Esophagus squamous epithelium (tissue), 5 donors: ENCODE results near the gene RALY. TPM values are rescaled to one million over a fixed set of nuclear protein-coding genes. Genes with fewer than 3 reads are reported as not detected.

Experiments used
- DNase-seq: peaks from one replicate; lab custom pipeline; 2025; lab: John Stamatoyannopoulos, UW
- H3K27ac ChIP-seq, 4 donors: fragments of 200-600 bp; sonication (generic); one replicate each; pipeline ENCODE4 v1.5.1; 2016 to 2019; ENCODE audit warnings: mild to moderate bottlenecking in 1 of 4
- H3K27me3 ChIP-seq, 4 donors: fragments of 200-600 bp; sonication (generic); 1 replicate in 3 of 4; 2 replicates in 1 of 4; pipeline versions ENCODE4 v1.5.1 to v1.6.0; 2017 to 2021; ENCODE audit warnings: antibody characterized with exemption in 1 of 4
- H3K36me3 ChIP-seq, 3 donors: fragments of 200-600 bp; sonication (generic); one replicate each; pipeline ENCODE4 v1.5.1; 2016 to 2019
- H3K4me1 ChIP-seq, 3 donors: fragments of 200-600 bp; sonication (generic); one replicate each; pipeline ENCODE4 v1.5.1; 2017 to 2019
- H3K4me3 ChIP-seq, 4 donors: fragments of 200-600 bp; sonication (generic); 1 replicate in 3 of 4; 2 replicates in 1 of 4; pipeline ENCODE4 v1.5.1; 2016 to 2019; ENCODE audit warnings: mild to moderate bottlenecking in 2 of 4, moderate library complexity in 1 of 4
- H3K9me3 ChIP-seq, 3 donors: fragments of 200-600 bp; sonication (generic); one replicate each; pipeline ENCODE4 v1.5.1; 2016 to 2019
- POLR2A ChIP-seq, 4 donors: fragments of 450-650 bp; IDR thresholded peaks; one replicate each; pipeline ENCODE4 v1.6.1; 2017; ENCODE audit warnings: antibody characterized with exemption in 4 of 4, mild to moderate bottlenecking in 4 of 4, moderate library complexity in 3 of 4
- WGBS, 2 donors: methylation state at CpG; one replicate each; pipeline ENCODE4 v1.1.5; 2018; 5-methylcytosine and 5-hydroxymethylcytosine counted together
- intact Hi-C: fragments of 100-400 bp; cut with DNase I; formaldehyde crosslinking; loops from one replicate; pipeline ENCODE4 v1.15.0; 2022
- total RNA-seq, 4 donors: library from RNA; depleted of rRNA; stranded (reverse); fragments of >200 nt; gene quantifications; one replicate each; pipeline ENCODE4 v1.1.0, GENCODE V29; 2016
- TF ChIP-seq, protein P1 (sequence below), 6 experiments: fragments of 450-650 bp in 4 of 6; fragments of 200-600 bp in 2 of 6; sonication (generic) in 2 of 6; IDR thresholded peaks; one replicate each; pipeline ENCODE4 v1.5.1; 2016 to 2019; ENCODE audit warnings: antibody characterized with exemption in 6 of 6, mild to moderate bottlenecking in 4 of 6, moderate library complexity in 4 of 6
- donor health status: DM: yes; HTN: yes; CAD: no.

The RALY gene
- total RNA-seq, 4 donors from 2014 or later: 70.3 to 100 (median 88.2) TPM

DNA sequence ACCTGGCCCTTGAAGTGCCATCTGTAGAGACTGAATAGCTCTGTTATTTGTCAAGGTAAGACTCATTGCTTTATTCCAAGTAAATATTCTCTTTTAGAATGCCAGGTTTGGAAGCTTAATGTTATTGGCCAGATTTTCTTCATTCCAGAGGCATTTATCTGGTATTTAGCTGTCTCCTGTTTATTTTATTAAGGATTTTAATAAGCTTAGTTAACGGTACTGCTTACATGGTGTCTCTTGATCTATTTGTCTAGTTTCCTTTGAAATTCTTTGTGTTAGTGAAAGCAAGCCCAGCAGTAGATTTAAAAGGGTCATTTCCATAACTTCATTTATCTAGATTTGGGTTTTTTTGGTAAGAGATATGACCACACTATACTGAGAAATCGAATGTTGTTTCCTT lies 7.7 kb downstream of the RALY start:
- peaks cover 0 to 6% (median 0%) of the 10 kb centered on the region in 3 donors for H3K36me3 ChIP-seq
- peaks cover 0 to 71% (median 44%) of the 10 kb centered on the region in 3 donors for H3K4me1 ChIP-seq
- no peak overlapping the region for H3K27ac ChIP-seq
- no peak overlapping the region for H3K4me3 ChIP-seq
- DNase-seq: no peak
- intact Hi-C loops: no loop called here
- no peaks in the 10 kb centered on the region for H3K9me3 ChIP-seq
- TF ChIP-seq, protein P1, sequence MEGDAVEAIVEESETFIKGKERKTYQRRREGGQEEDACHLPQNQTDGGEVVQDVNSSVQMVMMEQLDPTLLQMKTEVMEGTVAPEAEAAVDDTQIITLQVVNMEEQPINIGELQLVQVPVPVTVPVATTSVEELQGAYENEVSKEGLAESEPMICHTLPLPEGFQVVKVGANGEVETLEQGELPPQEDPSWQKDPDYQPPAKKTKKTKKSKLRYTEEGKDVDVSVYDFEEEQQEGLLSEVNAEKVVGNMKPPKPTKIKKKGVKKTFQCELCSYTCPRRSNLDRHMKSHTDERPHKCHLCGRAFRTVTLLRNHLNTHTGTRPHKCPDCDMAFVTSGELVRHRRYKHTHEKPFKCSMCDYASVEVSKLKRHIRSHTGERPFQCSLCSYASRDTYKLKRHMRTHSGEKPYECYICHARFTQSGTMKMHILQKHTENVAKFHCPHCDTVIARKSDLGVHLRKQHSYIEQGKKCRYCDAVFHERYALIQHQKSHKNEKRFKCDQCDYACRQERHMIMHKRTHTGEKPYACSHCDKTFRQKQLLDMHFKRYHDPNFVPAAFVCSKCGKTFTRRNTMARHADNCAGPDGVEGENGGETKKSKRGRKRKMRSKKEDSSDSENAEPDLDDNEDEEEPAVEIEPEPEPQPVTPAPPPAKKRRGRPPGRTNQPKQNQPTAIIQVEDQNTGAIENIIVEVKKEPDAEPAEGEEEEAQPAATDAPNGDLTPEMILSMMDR (IDR thresholded peaks at IDR 0.05): no peak
- no peak for TF ChIP-seq POLR2A (IDR thresholded peaks at IDR 0.05)
- WGBS, 2 donors: 11 to 49% methylated on average over 2 of the region's 2 CpGs
- H3K27me3 ChIP-seq: no peaks in the 10 kb centered on the region

DNA sequence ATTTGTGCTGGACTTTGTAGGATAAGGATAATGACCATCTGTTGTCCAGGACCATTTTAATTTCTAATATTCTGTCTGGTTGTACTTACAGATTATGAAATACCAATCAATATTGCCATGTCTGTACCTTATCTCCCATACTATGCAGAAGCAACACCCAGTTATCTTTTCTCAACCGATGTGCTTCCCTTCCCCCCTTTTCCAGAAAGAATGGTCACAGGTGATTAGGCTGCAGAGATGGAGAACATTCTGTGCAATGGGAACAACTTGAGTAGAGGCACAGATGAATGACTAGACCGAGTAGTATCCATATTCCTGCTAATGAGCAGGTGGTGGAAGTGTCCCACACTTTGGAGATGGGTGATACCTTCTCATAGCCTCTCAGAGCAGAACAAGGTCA lies 10.5 kb downstream of the RALY start:
- H3K9me3 ChIP-seq: no peaks in the 10 kb centered on the region
- H3K27ac ChIP-seq: no peak overlapping the region
- H3K4me3 ChIP-seq: no peak overlapping the region
- H3K4me1 ChIP-seq: peaks cover 0 to 64% (median 22%) of the 10 kb centered on the region in 3 donors
- H3K36me3 ChIP-seq: peaks cover 0 to 6% (median 0%) of the 10 kb centered on the region in 3 donors
- no peaks in the 10 kb centered on the region for H3K27me3 ChIP-seq
- DNase-seq: no peak
- 85 to 86% methylated on average over 2 of the region's 2 CpGs for WGBS, 2 donors
- TF ChIP-seq, protein P1 (IDR thresholded peaks at IDR 0.05): no peak
- TF ChIP-seq POLR2A (IDR thresholded peaks at IDR 0.05): no peak
- intact Hi-C loops: no loop called here

DNA sequence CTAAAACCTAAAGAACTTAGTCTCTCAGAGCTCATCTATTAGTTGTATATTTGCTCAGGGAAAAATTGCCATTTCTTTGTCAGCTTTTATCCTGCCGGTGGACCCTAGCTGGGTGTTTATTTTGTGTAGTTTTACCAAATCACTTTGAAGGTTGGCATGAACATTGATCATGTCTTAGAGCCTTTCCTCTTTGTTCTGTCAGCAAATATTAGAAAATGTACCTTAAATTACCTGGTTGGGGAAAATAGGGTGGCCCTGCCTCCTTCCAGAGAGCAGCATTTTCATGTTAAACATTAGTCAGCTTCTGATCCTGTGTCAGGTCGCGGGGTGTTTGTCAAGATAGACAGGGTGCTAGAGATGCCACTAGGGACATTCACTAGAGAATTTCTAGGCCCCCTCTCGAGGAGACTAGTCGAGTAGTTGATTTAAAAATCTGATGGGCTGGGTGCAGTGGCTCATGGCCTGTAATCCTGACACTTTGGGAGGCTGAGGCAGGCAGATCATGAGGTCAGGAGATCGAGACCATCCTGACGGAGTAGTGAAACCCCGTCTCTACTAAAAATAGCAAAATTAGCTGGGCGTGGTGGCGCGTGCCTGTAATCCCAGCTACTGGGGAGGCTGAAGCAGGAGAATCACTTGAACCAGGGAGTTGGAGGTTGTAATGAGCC lies 11.2 kb downstream of the RALY start:
- Histone ChIP-seq H3K27ac (no peak overlapping the region), H3K4me3 (no peak overlapping the region), H3K4me1 (peaks cover 0 to 64% (median 21%) of the 10 kb centered on the region in 3 donors), H3K9me3 (no peaks in the 10 kb centered on the region), H3K27me3 (no peaks in the 10 kb centered on the region), H3K36me3 (peaks cover 0 to 6% (median 0%) of the 10 kb centered on the region in 3 donors)
- intact Hi-C loops: no loop called here
- TF ChIP-seq, protein P1 (IDR thresholded peaks at IDR 0.05): no peak
- TF ChIP-seq POLR2A (IDR thresholded peaks at IDR 0.05): no peak
- 89 to 90% methylated on average over 11 of the region's 11 CpGs for WGBS, 2 donors
- DNase-seq: no peak

DNA sequence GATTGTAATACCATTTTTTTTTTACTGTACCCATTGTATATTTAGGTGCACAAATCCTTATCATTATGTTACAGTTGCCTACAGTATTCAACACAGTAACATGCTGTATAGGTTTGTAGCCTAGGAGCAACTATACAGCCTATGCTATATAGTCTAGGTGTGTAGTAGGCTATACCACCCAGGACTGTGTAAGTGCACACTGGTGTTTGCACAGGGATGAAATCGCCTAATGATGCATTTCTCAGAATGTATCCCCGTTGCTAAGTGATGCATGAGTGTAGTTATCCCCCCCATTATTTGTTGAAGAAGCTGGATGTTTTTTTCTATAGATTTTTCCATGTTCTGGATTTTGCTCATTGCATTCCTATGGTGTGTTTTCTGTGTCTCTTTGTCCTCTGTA lies 12.9 kb downstream of the RALY start:
- intact Hi-C loops: no loop called here
- H3K9me3 ChIP-seq: no peaks in the 10 kb centered on the region
- no peaks in the 10 kb centered on the region for H3K27me3 ChIP-seq
- TF ChIP-seq, protein P1 (IDR thresholded peaks at IDR 0.05): no peak
- TF ChIP-seq POLR2A (IDR thresholded peaks at IDR 0.05): no peak
- H3K4me3 ChIP-seq: no peak overlapping the region
- H3K36me3 ChIP-seq: peaks cover 0 to 6% (median 0%) of the 10 kb centered on the region in 3 donors
- 88 to 89% methylated on average over 2 of the region's 2 CpGs for WGBS, 2 donors
- H3K4me1 ChIP-seq: peaks cover 0 to 63% (median 17%) of the 10 kb centered on the region in 3 donors
- H3K27ac ChIP-seq: no peak overlapping the region
- DNase-seq: no peak

DNA sequence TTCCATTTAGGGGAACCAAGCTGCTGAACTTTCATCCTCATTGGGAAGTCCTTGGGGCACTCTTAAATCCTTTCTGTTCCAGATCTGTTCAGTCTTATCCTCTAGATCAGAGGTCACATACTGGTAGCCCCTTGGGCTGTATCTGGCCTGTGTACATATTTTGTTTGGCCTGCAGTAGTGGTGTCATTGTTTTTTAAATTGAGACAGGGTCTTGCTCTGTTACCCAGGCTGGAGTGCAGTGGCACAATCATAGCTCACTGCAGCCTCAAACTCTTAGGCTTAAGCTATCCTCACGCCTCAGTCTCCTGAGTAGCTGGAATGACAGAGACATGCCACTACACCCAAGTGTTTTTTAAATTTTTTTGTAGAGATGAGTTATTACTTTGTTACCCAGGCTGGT lies 14.8 kb downstream of the RALY start:
- DNase-seq: no peak
- Histone ChIP-seq H3K4me3 (no peak overlapping the region), H3K27me3 (no peaks in the 10 kb centered on the region), H3K9me3 (no peaks in the 10 kb centered on the region), H3K27ac (no peak overlapping the region), H3K4me1 (peaks cover 0 to 71% (median 16%) of the 10 kb centered on the region in 3 donors), H3K36me3 (peaks cover 0 to 6% (median 0%) of the 10 kb centered on the region in 3 donors)
- WGBS, 2 donors: 100% methylated on average over 1 of the region's 1 CpG
- intact Hi-C loops: no loop called here
- TF ChIP-seq, protein P1 (IDR thresholded peaks at IDR 0.05): no peak
- TF ChIP-seq POLR2A (IDR thresholded peaks at IDR 0.05): no peak
